Testis (tissue), 3 donors: ENCODE measurements around the gene SDHAF3. TPM values are rescaled to one million over a fixed set of nuclear protein-coding genes. Genes with fewer than 3 reads are reported as not detected.

Experiments used
- DNase-seq: peaks from one replicate; pipeline ENCODE4 v3.0.0-alpha.2; 2019
- H3K27ac ChIP-seq, 2 donors: fragments of 200-600 bp; sonication (generic); one replicate each; pipeline ENCODE4 v1.5.1; 2019
- H3K27me3 ChIP-seq: fragments of 200-600 bp; sonication (generic); one replicate; pipeline ENCODE4 v1.5.1; 2019
- H3K36me3 ChIP-seq: fragments of 200-600 bp; sonication (generic); one replicate; pipeline ENCODE4 v1.5.1; 2017; ENCODE audit warnings: low read depth; ENCODE audit errors: missing control alignments
- H3K4me1 ChIP-seq: fragments of 200-600 bp; sonication (generic); one replicate; pipeline ENCODE4 v1.5.1; 2019
- H3K4me3 ChIP-seq, 2 donors: fragments of 200-600 bp; sonication (generic); one replicate each; pipeline ENCODE4 v1.5.1; 2017 to 2019
- H3K9me3 ChIP-seq: fragments of 200-600 bp; sonication (generic); one replicate; pipeline ENCODE4 v1.5.1; 2017
- CTCF ChIP-seq, 3 experiments: fragments of 450-650 bp in 2 of 3; fragments of 200-600 bp in 1 of 3; sonication (generic) in 1 of 3; IDR thresholded peaks; one replicate each; pipeline ENCODE4 v1.5.1; 2016 to 2019; ENCODE audit warnings: antibody characterized with exemption in 3 of 3, mild to moderate bottlenecking in 2 of 3, moderate library complexity in 1 of 3
- POLR2A ChIP-seq: fragments of 450-650 bp; IDR thresholded peaks from one replicate; pipeline ENCODE4 v1.6.1; 2017; ENCODE audit warnings: antibody characterized with exemption, mild to moderate bottlenecking, moderate library complexity
- WGBS, 2 donors: methylation state at CpG; one replicate each; pipeline ENCODE4 v1.1.5; 2018; 5-methylcytosine and 5-hydroxymethylcytosine counted together
- intact Hi-C: fragments of 100-400 bp; cut with DNase I; formaldehyde crosslinking; loops from one replicate; pipeline ENCODE4 v1.15.1; 2023; ENCODE audit warnings: low total_unique reads
- polyA plus RNA-seq: library from polyadenylated mRNA; stranded (reverse); fragments of 350-450 nt; fragmentation: Illumina TruSeq; extraction: RNeasy Lipid Tissue Mini Kit (QIAGEN cat#74804); gene quantifications from one replicate; pipeline ENCODE4 v1.2.3, GENCODE V29; 2014; ENCODE audit warnings: low read depth, low replicate concordance; ENCODE audit not compliant: insufficient read depth
- total RNA-seq, 2 donors: library from RNA; depleted of rRNA; stranded (reverse); fragments of >200 nt; gene quantifications; one replicate each; pipeline ENCODE4 v1.2.3, GENCODE V29; 2016

Gene SDHAF3
- total and polyA plus RNA-seq, 3 donors from 2014 or later = 17.1 to 28.6 (median 24.4) TPM

DNA sequence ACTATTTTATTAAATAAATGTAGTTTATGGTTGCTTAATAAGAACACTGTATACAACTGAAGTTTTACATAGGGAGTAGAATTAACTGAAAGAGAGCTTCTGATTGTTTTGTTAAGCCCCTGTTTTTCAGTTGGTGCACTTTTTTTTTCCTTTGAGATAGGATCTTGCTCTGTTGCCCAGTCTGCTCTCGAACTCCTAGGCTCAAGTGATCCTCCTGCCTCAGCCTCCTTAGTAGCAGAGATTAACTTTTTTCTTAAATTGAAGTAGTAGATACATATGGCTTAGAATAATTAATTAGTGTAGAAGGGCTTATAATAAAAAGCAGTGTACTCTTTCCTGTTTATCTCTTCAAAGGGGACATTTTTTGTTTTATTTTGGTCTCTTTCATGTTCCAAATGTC, 11.2 kb downstream of the SDHAF3 start:
- H3K27ac ChIP-seq = no peak overlapping the region
- no peaks in the 10 kb centered on the region for H3K9me3 ChIP-seq
- WGBS, 2 donors = 95 to 100% methylated on average over 1 of the region's 1 CpG
- no peak for DNase-seq
- intact Hi-C loops = no loop called here
- H3K36me3 ChIP-seq = no peaks in the 10 kb centered on the region
- H3K27me3 ChIP-seq = no peaks in the 10 kb centered on the region
- TF ChIP-seq CTCF (IDR thresholded peaks at IDR 0.05) (no peak), POLR2A (no peak)
- H3K4me3 ChIP-seq = no peak overlapping the region
- no peaks in the 10 kb centered on the region for H3K4me1 ChIP-seq

GRCh38 chr7:97130417-97131139, 13.1 kb downstream of the SDHAF3 start:
- WGBS, 2 donors = 81 to 84% methylated on average over 6 of the region's 6 CpGs
- no peaks in the 10 kb centered on the region for H3K27me3 ChIP-seq
- H3K36me3 ChIP-seq = no peaks in the 10 kb centered on the region
- TF ChIP-seq POLR2A = no peak
- DNase-seq = no peak
- H3K4me1 ChIP-seq = no peaks in the 10 kb centered on the region
- no peak overlapping the region for H3K27ac ChIP-seq
- H3K9me3 ChIP-seq = no peaks in the 10 kb centered on the region
- no peak overlapping the region for H3K4me3 ChIP-seq
- intact Hi-C loops = no loop called here

DNA sequence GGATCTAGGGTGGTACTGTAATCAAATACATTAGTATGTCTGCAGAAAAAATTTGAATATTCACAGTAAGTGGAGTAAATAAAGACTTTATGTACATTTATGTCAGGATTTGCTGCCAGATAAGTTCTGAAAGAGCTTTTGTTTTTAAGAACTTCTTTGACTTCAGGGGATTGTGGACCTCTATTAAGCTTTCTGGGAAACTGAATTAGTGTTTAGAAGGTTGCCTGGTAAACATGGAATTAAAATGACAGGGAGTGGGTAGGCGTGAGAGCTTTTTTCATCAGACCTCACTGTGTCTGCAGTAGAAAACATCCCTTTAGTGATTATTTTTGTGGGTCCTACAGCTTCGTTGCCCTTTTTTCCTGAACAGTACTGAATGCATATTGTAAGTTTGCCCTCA, 15.7 kb downstream of the SDHAF3 start:
- Histone ChIP-seq H3K9me3 (no peaks in the 10 kb centered on the region), H3K27me3 (no peaks in the 10 kb centered on the region), H3K36me3 (no peaks in the 10 kb centered on the region), H3K4me1 (no peaks in the 10 kb centered on the region), H3K27ac (no peak overlapping the region), H3K4me3 (no peak overlapping the region)
- 83 to 88% methylated on average over 2 of the region's 2 CpGs for WGBS, 2 donors
- intact Hi-C loops = no loop called here
- no peak for DNase-seq
- no peak for TF ChIP-seq CTCF (IDR thresholded peaks at IDR 0.05)
- TF ChIP-seq POLR2A = no peak

GRCh38 chr7:97138830-97139229, 21.3 kb downstream of the SDHAF3 start:
- Histone ChIP-seq H3K36me3 (no peaks in the 10 kb centered on the region), H3K4me1 (no peaks in the 10 kb centered on the region), H3K27me3 (no peaks in the 10 kb centered on the region), H3K27ac (no peak overlapping the region), H3K4me3 (no peak overlapping the region), H3K9me3 (no peaks in the 10 kb centered on the region)
- WGBS, 2 donors = 97 to 99% methylated on average over 7 to 8 of the region's 8 CpGs
- TF ChIP-seq CTCF (IDR thresholded peaks at IDR 0.05) (no peak), POLR2A (no peak)
- intact Hi-C loops = no loop called here
- DNase-seq = no peak

GRCh38 chr7:97145068-97145467, 27.6 kb downstream of the SDHAF3 start:
- no peak for TF ChIP-seq POLR2A
- peak in 2 of 3 experiments; percentile 19 to 45 for TF ChIP-seq CTCF (IDR thresholded peaks at IDR 0.05)
- no peaks in the 10 kb centered on the region for H3K9me3 ChIP-seq
- H3K4me3 ChIP-seq = no peak overlapping the region
- intact Hi-C loops = loop anchor here (10.0 kb wide), 1 partner anchor 690 kb away; no protein-coding TSS in a partner anchor
- no peak overlapping the region for H3K27ac ChIP-seq
- H3K4me1 ChIP-seq = no peaks in the 10 kb centered on the region
- no peaks in the 10 kb centered on the region for H3K36me3 ChIP-seq
- DNase-seq = no peak
- H3K27me3 ChIP-seq = no peaks in the 10 kb centered on the region
- 78 to 79% methylated on average over 1 of the region's 1 CpG for WGBS, 2 donors
